HG03025 (cell line): Measurements from ENCODE around the gene ERCC2.

Experiments
- ATAC-seq: cut with Tn5 transposase; IDR thresholded peaks from one replicate; pipeline ENCODE4 v1.9.1; 2021; ENCODE audit warnings: mild to moderate bottlenecking, moderate library complexity; ENCODE audit not compliant: unreplicated experiment, low FRiP score

ERCC2 gene

GRCh38 chr19:45356760-45357444 lies 13.5 kb downstream of the ERCC2 start:
- ATAC-seq = no peak

DNA sequence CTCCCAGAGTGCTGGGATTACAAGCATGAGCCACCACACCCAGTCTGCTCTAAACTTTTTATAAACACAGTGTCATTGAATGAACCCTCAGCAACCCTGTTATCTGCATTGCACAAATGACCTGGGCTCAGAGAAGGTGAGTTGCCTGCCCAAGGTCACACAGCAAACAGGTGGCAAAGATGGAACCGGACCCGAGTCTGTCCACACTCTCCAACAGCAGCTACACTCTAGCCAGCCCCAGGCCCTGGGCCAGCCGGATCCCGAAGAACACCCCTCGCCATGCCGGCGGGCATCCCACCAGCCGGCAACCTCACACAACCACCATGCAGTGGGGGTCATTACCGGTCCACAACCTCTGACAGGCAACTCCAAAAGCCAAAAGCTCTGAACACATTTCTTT lies 14.5 kb downstream of the ERCC2 start:
- no peak for ATAC-seq

DNA sequence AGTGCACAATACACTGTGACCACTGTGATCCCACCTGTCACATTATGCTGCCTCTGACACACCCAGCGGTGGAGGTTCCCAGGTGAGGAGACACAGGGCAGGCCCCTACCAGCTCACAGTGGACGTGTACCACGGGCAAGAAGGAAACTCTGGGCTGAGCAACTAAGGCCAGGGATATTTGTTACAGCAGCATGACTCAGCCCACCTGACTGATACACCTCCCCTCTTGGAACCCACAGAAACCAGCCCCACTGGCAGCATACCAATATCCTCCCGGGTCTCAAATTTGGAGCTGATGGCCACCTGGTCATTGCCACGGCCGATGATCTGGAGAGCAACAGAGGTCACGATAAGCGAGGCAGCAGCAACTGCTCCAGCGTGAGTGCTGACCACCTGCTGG lies 15.0 kb downstream of the ERCC2 start:
- no peak for ATAC-seq

GRCh38 chr19:45354241-45354842 lies 16.0 kb downstream of the ERCC2 start:
- no peak for ATAC-seq

GRCh38 chr19:45352914-45353796 lies 17.2 kb downstream of the ERCC2 start:
- no peak for ATAC-seq

DNA sequence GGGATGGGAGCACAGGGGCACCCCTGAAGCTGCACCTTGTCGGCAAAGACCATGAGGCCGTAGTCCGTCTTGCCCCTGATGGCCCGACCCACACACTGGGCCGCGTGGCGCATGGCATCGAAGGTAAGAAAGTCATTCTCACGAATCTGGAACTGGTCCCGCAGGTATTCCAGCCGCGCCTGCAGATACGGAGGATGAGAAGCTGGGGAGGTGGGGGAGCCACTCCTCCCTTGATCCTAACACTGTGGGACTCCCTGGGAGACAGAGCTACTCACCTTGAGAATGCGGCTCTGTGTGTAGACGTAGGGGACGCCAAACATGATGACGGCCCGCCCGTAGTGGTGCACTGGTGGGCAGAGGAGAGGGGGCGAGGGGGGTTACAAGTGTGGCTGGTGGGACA lies 17.9 kb downstream of the ERCC2 start:
- ATAC-seq = no peak

- ATAC-seq = no peak
Observed at GRCh38 chr19:45352062-45352461, 18.3 kb downstream of the ERCC2 start.

DNA sequence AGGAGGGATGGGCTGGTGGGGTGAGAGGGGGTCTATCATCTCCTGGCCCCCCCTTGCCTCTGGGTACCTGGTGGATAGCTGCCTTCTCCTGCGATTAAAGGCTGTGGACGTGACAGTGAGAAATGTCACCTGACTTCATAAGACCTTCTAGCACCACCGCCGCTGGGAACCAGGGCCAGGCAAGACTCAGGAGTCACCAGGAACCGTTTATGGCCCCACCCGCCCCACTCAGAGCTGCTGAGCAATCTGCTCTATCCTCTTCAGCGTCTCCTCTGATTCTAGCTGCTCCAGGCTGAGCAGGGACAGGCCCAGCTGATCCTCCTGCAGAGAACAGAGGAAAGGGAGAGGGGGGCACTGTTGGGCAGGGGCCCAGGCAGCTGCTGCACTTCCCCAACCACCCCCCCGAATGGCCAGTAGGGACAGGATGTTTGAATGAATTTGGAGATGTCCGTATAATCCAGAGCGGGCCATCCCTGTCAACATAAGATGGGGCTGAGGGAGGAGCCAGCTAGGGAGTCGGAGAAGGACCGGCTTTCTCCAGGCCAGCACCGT lies 18.9 kb downstream of the ERCC2 start:
- no peak for ATAC-seq

GRCh38 chr19:45350477-45351058 lies 19.8 kb downstream of the ERCC2 start:
- no peak for ATAC-seq

DNA sequence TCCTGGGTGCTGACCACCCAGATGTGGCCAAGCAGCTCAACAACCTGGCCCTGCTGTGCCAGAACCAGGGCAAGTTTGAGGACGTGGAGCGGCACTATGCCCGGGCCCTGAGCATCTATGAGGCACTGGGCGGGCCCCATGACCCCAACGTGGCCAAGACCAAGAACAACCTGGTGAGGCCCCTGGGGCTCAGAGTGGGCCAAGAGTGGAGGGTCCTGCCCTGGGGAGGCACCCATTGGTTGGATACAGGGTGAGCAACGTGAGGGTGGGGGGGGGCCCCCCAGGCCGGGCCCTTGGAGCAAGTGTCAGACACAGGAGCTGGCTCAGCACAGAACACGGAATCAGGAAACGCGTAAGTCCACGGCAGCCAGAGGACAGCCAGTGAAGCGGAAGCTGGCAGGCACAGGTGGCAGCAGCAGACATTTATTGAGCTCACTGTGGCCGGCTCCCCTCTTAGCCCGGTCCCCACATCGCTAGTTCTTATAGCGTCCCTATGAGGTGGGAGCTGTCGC lies 20.9 kb downstream of the ERCC2 start:
- no peak for ATAC-seq

DNA sequence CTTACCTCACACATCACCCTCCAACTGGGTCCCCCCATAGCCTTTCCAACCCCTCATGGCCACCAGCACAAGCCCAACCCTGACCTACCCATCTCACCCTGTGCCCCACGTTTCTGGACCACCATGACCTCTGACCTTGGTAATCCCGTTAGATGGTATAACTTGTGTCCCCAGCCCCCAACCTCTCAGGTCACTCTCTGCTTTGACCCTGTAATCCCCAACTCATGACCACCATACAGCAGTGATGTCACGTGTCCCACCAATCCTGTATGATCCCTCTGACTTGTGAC lies 21.3 kb downstream of the ERCC2 start:
- ATAC-seq = no peak

GRCh38 chr19:45348367-45349125 lies 21.8 kb downstream of the ERCC2 start:
- ATAC-seq = no peak

DNA sequence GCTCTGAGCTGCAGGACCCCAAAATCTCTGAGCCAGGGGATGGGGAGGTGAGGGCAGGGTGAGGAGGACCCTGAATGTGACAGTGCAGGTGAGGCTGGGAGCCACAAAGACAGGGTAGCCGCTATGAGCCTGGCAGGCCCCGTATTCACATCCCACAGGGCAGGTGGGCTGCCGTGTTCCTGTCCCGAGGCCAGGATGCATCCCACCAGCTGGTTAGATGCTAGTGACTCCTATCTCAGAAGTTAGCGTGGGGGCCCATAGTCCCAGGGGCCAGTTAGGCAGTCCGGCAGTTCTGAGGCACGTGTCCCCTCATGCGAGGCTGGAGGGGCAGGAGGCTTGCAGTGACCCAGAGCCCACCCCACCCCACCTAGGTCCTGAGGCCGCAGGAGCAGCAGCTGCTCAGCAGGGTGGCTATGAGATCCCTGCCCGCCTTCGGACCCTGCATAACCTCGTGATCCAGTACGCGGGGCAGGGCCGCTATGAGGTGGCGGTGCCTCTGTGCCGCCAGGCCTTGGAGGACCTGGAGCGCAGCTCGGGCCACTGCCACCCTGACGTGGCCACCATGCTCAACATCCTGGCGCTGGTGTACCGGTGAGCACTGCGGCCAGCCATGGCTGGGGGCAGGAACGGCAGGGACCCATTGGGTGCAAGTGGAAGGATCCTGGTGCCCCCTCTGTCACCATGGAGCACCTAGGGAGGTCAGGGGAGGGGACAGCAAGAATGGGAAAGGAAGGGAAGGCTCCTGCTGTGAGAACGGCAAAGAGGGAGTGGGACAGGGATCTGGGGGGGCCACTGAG lies 22.6 kb downstream of the ERCC2 start:
- ATAC-seq = no peak

GRCh38 chr19:45346449-45346848 lies 23.9 kb downstream of the ERCC2 start:
- ATAC-seq = no peak

DNA sequence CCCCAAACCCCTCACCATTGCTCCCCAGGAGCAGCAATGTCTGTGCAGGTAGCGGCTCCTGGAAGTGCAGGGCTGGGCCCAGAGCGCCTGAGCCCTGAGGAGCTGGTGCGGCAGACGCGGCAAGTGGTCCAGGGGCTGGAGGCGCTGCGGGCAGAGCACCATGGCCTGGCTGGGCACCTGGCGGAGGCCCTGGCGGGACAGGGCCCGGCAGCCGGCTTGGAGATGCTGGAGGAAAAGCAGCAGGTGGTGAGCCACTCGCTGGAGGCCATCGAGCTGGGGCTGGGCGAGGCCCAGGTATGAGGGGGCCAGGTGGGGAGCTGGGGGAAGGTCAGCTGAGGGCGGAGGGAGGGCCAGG lies 24.9 kb downstream of the ERCC2 start:
- ATAC-seq = no peak

DNA sequence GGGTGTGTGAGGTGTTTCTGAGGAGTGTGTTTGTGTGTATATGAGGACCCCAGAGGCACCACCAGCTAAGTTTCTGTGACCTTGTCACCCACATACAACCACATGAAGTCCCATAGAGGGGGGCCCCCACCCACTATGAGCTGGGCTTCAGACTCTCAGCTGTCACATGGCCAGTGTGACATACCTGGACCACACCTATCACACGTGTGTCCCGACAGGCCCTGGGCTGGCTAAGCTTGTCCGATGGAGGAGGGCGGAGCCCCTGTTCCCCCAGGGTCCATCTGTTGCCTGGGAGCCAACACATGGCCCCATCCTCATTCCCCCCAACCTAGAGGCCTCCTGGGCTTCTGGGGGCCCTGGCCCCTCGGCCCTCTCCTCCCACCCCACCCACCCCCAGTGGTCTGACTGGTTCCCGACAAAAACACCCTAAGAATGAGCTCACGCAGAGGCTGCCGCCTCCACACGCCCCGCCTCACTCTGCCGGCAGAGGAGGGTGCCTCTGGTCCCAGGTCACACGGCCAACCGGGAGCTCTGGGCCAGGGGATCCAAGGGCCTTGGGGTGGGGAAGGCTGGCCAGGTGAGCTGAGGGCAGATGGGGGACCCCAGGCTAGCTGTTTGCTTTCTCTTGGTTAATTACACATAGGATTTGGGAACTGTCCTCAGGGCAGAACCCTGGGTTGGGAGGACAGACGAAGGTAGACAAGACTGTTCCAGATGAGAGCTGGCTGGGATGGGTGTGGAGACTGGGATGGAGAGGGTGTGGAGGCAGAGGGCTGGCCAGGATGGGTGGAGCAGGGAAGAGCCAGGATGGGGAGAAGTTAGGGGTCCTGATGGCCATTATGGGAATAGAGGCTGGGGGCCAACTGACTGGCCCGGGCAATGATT lies 25.5 kb downstream of the ERCC2 start:
- ATAC-seq = no peak

GRCh38 chr19:45342911-45343310 lies 27.5 kb downstream of the ERCC2 start:
- no peak for ATAC-seq

DNA sequence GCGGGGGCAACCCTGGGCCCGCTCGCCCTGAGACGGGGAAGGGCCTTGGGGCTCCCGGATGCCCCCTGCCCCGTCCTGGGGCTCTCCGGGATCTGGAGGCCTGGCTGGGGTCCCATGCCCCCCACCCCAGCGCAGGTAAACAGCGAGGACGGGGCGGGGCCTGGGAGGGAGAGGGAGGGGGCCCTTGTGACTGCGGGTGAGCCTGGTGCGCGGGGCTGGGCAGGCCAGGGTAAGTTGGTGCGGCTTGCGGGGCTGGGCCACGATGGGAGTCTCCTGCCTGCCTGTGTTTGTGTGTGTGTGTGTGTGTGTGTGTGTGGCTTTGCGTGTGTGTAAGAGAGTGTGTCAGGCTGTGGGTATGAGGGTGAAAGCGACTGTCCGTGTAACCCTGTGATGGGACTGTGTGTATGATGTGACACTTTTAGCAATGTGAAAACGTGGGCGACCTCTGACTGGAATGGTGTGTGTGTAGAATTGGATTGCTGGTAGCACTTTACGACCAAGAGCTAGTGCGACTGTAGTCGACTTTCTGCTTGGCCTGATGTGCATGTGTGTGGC lies 29.4 kb downstream of the ERCC2 start:
- ATAC-seq = no peak
